ENCODE measurements around the gene DNAI1. TPM values are rescaled to one million over a fixed set of nuclear protein-coding genes. Genes with fewer than 3 reads are reported as not detected.
A peak's percentile ranks its signal among the peaks of the same experiment; 100 is the strongest.

Gene DNAI1
- total RNA-seq, 1 donor from 2014 or later = not detected

DNA sequence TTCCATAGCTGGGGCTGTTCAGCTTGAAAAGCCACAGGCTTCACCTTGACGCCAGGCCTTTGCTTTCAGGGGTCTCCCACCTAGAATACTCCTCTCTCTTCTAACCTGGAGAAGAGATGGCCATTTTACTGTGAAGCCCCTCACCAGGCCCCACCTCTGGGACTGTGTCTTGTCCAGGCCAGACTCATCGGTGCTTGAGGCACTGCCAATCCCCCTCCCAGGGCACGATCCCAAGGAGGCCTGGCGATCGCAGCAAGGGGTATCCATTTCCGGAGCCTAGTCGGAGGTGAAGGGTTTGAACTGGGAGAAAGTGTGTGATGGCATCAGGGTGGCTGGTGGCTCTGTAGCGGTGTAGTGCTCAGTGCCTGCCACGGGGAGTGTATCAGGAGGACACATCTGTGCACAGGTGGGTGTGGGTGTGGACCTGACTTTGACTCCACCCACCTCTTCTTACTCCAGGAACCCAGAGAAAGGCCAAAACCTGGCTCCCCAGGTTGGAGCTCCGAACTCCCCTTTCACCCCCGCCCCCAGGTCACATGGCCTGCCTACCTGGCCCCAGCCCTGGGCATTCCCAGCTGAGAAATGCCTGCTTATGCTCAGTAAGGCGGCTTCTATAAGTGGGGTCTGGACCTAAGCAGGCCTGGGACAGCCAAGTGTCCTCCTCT lies 91.5 kb downstream of the DNAI1 start:
- ATAC-seq (no peak), DNase-seq (ENCODE audit: missing footprints) (peak; percentile 14)
- intact Hi-C loops (cut with DNase I) = no loop called here

DNA sequence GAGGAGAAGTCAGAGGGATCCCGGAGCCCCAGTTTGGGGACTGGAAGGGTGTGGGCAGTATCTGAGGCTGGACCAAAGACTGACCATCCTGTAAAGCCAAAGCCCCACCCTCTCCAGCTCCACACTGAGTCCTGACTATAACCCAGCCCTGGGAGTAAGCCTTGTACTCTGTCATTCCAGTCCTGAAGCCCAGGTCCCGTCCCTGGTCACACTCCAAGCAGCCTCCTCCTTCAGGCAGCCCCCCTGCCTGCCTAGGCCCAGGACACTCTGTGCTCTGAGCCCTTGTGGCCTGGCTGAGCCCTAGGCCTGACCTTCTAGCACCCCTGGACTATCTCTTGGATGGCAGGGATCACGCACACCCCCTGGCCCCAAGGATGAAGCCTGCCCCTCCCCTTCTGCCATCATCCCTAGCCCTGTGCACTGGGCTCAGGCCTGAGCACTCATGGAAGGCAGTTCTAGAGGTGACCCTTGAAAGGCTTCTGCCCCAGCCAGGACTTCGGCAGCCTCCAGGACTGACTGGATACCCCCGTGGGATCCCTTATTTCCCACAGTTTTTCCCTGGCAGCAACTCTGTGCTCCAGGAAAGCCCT lies 92.2 kb downstream of the DNAI1 start:
- DNase-seq (ENCODE audit: missing footprints) (peak; percentile 39), ATAC-seq (no peak)

DNA sequence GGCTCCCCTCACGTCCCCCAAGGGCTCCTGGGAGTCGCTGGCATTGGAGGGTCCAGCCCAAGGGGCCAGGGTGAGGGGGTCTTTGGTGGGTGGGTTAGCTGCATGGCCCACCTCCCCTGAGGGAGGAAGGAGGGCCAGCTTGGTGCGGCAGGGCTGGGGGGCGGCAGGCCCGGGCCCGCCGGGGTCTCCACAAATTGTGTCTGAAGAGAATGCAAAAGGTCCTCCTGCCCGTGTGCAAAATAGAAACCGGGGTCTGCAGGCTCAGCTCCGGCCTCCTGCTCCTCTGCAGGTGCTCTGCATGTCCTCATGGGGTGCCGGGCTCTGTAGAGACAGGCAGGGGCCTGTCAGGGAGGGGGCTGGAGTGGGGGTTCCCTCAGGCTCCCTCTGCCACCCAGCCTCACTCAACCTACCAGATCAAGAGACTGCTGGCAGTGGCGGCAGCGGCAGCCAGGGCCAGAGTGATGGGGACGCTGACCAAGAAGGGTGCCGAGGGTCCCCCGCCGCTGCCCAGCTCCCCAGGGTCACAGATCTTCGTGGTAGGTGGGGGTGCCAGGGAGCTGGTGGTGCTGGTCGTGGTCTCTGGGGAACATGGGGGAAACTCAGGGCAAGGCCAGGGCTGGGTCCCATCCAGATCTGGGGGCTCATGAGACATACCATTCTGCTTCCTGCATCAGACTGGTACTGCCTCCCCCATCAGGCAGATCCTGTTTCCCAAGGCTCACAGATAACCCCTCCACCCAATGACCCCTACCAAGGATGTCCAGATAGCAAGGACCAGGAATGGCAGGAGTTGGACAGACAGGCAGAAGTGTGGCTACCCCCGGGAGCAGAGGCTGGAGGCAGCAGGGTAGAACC lies 93.4 kb downstream of the DNAI1 start:
- ATAC-seq (no peak), DNase-seq (ENCODE audit: missing footprints) (peak; percentile 50)
- intact Hi-C loops (cut with DNase I) = no loop called here

More for the DNA sequence above, 92.2 kb downstream of the DNAI1 start:
- intact Hi-C loops (cut with DNase I) = no loop called here

GRCh38 chr9:34552606-34552981 lies 94.0 kb downstream of the DNAI1 start:
- DNase-seq (ENCODE audit: missing footprints) = peak; percentile 57
- intact Hi-C loops (cut with DNase I) = no loop called here
- ATAC-seq = no peak

- no peak for ATAC-seq
- intact Hi-C loops (cut with DNase I) = no loop called here
- DNase-seq (ENCODE audit: missing footprints) = peak; percentile 31
These were observed 94.4 kb downstream of the DNAI1 start for GRCh38 chr9:34552986-34553385.

GRCh38 chr9:34553511-34554021 lies 95.0 kb downstream of the DNAI1 start:
- intact Hi-C loops (cut with DNase I) = no loop called here
- DNase-seq (ENCODE audit: missing footprints) (peak; percentile 50), ATAC-seq (no peak)

GRCh38 chr9:34554211-34555001 lies 95.8 kb downstream of the DNAI1 start:
- ATAC-seq = no peak
- peak; percentile 28 for DNase-seq (ENCODE audit: missing footprints)
- intact Hi-C loops (cut with DNase I) = no loop called here

DNA sequence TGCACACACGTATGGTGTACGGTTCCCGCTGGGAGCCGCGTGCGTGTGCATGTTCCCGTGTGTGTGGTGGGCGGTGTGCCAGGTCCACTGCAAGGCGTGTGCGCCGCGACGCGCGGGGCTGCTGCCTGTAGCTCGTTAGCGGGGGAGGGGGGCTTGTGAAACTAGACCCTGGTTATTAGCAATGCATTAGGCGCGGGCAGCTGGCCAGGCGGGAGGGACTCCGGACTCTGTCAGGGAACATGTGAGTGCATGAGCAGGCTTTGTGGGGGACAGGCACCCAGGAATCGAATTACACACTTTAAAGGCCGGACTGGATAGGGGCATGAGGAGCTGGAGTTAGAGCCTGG lies 96.4 kb downstream of the DNAI1 start:
- DNase-seq (ENCODE audit: missing footprints) = peak; percentile 66
- intact Hi-C loops (cut with DNase I) = no loop called here
- ATAC-seq = no peak

- ATAC-seq (no peak), DNase-seq (ENCODE audit: missing footprints) (peak; percentile 28)
- intact Hi-C loops (cut with DNase I) = no loop called here
These were observed 96.9 kb downstream of the DNAI1 start for GRCh38 chr9:34555500-34555899.

DNA sequence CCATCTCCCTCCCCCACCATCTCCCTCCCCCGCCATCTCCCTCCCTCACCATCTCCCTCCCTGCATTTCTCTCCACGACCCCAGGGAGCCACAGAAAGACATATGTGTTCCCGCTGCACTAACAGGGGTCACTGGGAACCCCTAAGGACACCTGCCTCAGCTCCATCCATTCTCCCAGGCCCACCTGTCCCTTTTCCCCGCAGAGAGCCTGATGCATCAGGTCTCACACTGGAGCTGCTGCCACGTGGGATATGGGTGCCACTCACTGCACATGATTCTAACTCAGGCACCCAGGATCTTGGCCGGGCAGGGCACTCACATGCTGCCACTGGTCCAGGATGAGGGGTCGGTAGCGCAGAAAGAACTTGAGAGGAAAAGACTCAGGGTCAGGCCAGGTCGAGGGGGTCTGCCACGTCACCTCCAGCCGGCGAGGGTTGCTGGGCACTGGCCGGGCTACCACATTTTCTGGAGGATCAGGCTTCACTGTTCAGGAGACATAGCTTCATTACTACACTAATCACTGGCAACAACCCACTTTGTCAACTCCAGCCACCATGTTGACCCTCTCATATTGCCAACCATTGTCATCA lies 97.4 kb downstream of the DNAI1 start:
- DNase-seq (ENCODE audit: missing footprints) = no peak
- ATAC-seq = no peak
- intact Hi-C loops (cut with DNase I) = no loop called here

- intact Hi-C loops (cut with DNase I) = no loop called here
- no peak for DNase-seq (ENCODE audit: missing footprints)
- ATAC-seq = no peak
These were observed 98.3 kb downstream of the DNAI1 start for GRCh38 chr9:34556949-34557348.

- intact Hi-C loops (cut with DNase I) = no loop called here
- ATAC-seq (no peak), DNase-seq (ENCODE audit: missing footprints) (no peak)
These were observed 99.1 kb downstream of the DNAI1 start for GRCh38 chr9:34557426-34558321.

GRCh38 chr9:34558364-34558763 lies 99.8 kb downstream of the DNAI1 start:
- ATAC-seq = no peak
- no peak for DNase-seq (ENCODE audit: missing footprints)
- intact Hi-C loops (cut with DNase I) = no loop called here

DNA sequence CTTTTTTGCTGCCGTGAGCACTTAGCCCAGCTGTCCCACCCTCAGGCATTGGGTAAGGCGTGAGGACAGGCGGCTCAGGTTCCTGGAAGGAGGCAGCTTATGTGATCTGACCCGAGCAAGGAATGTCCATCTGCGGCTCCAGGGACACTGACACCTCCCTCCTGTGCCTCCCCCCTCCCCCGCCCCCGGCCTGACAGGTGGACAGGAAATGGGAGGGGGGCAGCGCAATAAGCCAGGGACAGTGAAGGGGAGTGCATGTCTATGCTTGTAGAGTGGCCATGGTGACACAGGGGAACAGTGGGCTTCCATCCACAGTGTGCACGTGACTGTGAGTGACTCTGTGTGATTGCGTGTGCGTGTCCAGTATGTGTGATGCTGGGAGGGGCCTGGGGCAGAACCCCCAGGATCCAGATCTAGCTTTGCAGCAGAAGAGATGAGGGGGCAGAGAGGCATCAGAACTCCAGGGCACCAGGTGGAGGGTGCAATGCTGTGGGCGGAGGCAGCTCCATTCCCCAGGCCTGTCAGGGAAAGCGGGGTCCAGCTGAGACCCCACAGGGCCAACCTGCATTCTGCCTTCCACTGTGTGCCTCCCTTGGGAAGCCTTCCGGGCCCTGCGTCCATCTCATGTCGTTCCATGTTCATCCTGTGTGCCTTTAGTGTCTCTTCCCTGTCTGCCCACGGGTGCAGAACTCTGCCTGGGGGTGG lies 100.5 kb downstream of the DNAI1 start:
- intact Hi-C loops (cut with DNase I) = no loop called here
- ATAC-seq = no peak
- DNase-seq (ENCODE audit: missing footprints) = no peak

GRCh38 chr9:34559624-34560455 lies 101.2 kb downstream of the DNAI1 start:
- intact Hi-C loops (cut with DNase I) = no loop called here
- ATAC-seq (peak; percentile 73), DNase-seq (ENCODE audit: missing footprints) (no peak)

- DNase-seq (ENCODE audit: missing footprints) (no peak), ATAC-seq (peak; percentile 27)
- intact Hi-C loops (cut with DNase I) = no loop called here
These were observed 102.1 kb downstream of the DNAI1 start for GRCh38 chr9:34560599-34561214.

Data from Right ventricle myocardium inferior (tissue), 1 donor.